ENCODE results near the gene ITGB1. TPM values are rescaled to one million over a fixed set of nuclear protein-coding genes. Genes with fewer than 3 reads are reported as not detected.
"Not testable (repeated sequence)": the region's sequence is repeated elsewhere in the genome, so short reads cannot be mapped to it uniquely, and the experiment has no call there.

ITGB1 gene
- total RNA-seq, 1 experiment from 2014 or later = 953 TPM

- in situ Hi-C loops (cut with HindIII; ENCODE audit: low pct_unique_long_range_greater_than_20kb, low sequenced_read_pairs) = no loop called here
- no peak for DNase-seq (ENCODE audit: low read depth)
Observed at GRCh38 chr10:32911285-32912016, 46.6 kb downstream of the ITGB1 start.

GRCh38 chr10:32909970-32910369 lies 48.1 kb downstream of the ITGB1 start:
- DNase-seq (ENCODE audit: low read depth); in situ Hi-C loops (cut with HindIII; ENCODE audit: low pct_unique_long_range_greater_than_20kb, low sequenced_read_pairs): not testable (repeated sequence)

GRCh38 chr10:32909456-32909855 lies 48.6 kb downstream of the ITGB1 start:
- DNase-seq (ENCODE audit: low read depth) = no peak
- in situ Hi-C loops (cut with HindIII; ENCODE audit: low pct_unique_long_range_greater_than_20kb, low sequenced_read_pairs) = no loop called here

- no peak for DNase-seq (ENCODE audit: low read depth)
- in situ Hi-C loops (cut with HindIII; ENCODE audit: low pct_unique_long_range_greater_than_20kb, low sequenced_read_pairs) = no loop called here
Observed at GRCh38 chr10:32906595-32906994, 51.4 kb downstream of the ITGB1 start.

- no peak for DNase-seq (ENCODE audit: low read depth)
- in situ Hi-C loops (cut with HindIII; ENCODE audit: low pct_unique_long_range_greater_than_20kb, low sequenced_read_pairs) = no loop called here
Observed at GRCh38 chr10:32905466-32905865, 52.6 kb downstream of the ITGB1 start.

GRCh38 chr10:32901815-32902214 lies 56.2 kb downstream of the ITGB1 start:
- no peak for DNase-seq (ENCODE audit: low read depth)
- in situ Hi-C loops (cut with HindIII; ENCODE audit: low pct_unique_long_range_greater_than_20kb, low sequenced_read_pairs) = no loop called here

- DNase-seq (ENCODE audit: low read depth); in situ Hi-C loops (cut with HindIII; ENCODE audit: low pct_unique_long_range_greater_than_20kb, low sequenced_read_pairs): not testable (repeated sequence)
Observed at GRCh38 chr10:32895200-32895968, 62.6 kb downstream of the ITGB1 start.

GRCh38 chr10:32893916-32894664 lies 63.9 kb downstream of the ITGB1 start:
- DNase-seq (ENCODE audit: low read depth) = no peak
- in situ Hi-C loops (cut with HindIII; ENCODE audit: low pct_unique_long_range_greater_than_20kb, low sequenced_read_pairs) = no loop called here

- in situ Hi-C loops (cut with HindIII; ENCODE audit: low pct_unique_long_range_greater_than_20kb, low sequenced_read_pairs) = no loop called here
Observed at GRCh38 chr10:32893434-32893833, 64.6 kb downstream of the ITGB1 start.

GRCh38 chr10:32891261-32891660 lies 66.8 kb downstream of the ITGB1 start:
- no peak for DNase-seq (ENCODE audit: low read depth)
- in situ Hi-C loops (cut with HindIII; ENCODE audit: low pct_unique_long_range_greater_than_20kb, low sequenced_read_pairs) = no loop called here

More at GRCh38 chr10:32893434-32893833, 64.6 kb downstream of the ITGB1 start:
- no peak for DNase-seq (ENCODE audit: low read depth)

GRCh38 chr10:32890444-32890843 lies 67.6 kb downstream of the ITGB1 start:
- no peak for DNase-seq (ENCODE audit: low read depth)

GRCh38 chr10:32889631-32890212 lies 68.3 kb downstream of the ITGB1 start:
- DNase-seq (ENCODE audit: low read depth) = no peak
- in situ Hi-C loops (cut with HindIII; ENCODE audit: low pct_unique_long_range_greater_than_20kb, low sequenced_read_pairs) = no loop called here

More at GRCh38 chr10:32890444-32890843, 67.6 kb downstream of the ITGB1 start:
- in situ Hi-C loops (cut with HindIII; ENCODE audit: low pct_unique_long_range_greater_than_20kb, low sequenced_read_pairs) = no loop called here

GRCh38 chr10:32888161-32888927 lies 69.7 kb downstream of the ITGB1 start:
- DNase-seq (ENCODE audit: low read depth) = no peak
- in situ Hi-C loops (cut with HindIII; ENCODE audit: low pct_unique_long_range_greater_than_20kb, low sequenced_read_pairs) = no loop called here

- no peak for DNase-seq (ENCODE audit: low read depth)
- in situ Hi-C loops (cut with HindIII; ENCODE audit: low pct_unique_long_range_greater_than_20kb, low sequenced_read_pairs) = no loop called here
Observed at GRCh38 chr10:32887481-32887880, 70.5 kb downstream of the ITGB1 start.

- in situ Hi-C loops (cut with HindIII; ENCODE audit: low pct_unique_long_range_greater_than_20kb, low sequenced_read_pairs) = no loop called here
- no peak for DNase-seq (ENCODE audit: low read depth)
Observed at GRCh38 chr10:32882076-32882475, 76.0 kb downstream of the ITGB1 start.

GRCh38 chr10:32878646-32879045 lies 79.4 kb downstream of the ITGB1 start:
- in situ Hi-C loops (cut with HindIII; ENCODE audit: low pct_unique_long_range_greater_than_20kb, low sequenced_read_pairs) = no loop called here
- DNase-seq (ENCODE audit: low read depth) = no peak

GRCh38 chr10:32877915-32878314 lies 80.1 kb downstream of the ITGB1 start:
- DNase-seq (ENCODE audit: low read depth) = no peak
- in situ Hi-C loops (cut with HindIII; ENCODE audit: low pct_unique_long_range_greater_than_20kb, low sequenced_read_pairs) = no loop called here

GRCh38 chr10:32865170-32865569 lies 92.9 kb downstream of the ITGB1 start:
- in situ Hi-C loops (cut with HindIII; ENCODE audit: low pct_unique_long_range_greater_than_20kb, low sequenced_read_pairs) = no loop called here
- DNase-seq (ENCODE audit: low read depth) = no peak

All from Caki2 (cell line).